OCI-LY7 (cell line): Measurements from ENCODE around the gene BCAN.

Source experiments
- EZH2phosphoT487 ChIP-seq: fragments of 200-600 bp; sonication (generic); IDR thresholded peaks from 2 replicates; pipeline ENCODE4 v1.6.1; 2018; ENCODE audit warnings: low read depth, borderline replicate concordance, mild to moderate bottlenecking, mixed run types, antibody characterized with exemption, low read length, moderate library complexity, mixed read lengths
- TF ChIP-seq, protein P1 (sequence below): fragments of 200-600 bp; sonication (generic); conservative IDR thresholded peaks from 2 replicates; pipeline ENCODE4 v1.5.1; 2014; ENCODE audit warnings: mild to moderate bottlenecking, antibody characterized with exemption, low read length, moderate library complexity, mixed read lengths

DNA sequence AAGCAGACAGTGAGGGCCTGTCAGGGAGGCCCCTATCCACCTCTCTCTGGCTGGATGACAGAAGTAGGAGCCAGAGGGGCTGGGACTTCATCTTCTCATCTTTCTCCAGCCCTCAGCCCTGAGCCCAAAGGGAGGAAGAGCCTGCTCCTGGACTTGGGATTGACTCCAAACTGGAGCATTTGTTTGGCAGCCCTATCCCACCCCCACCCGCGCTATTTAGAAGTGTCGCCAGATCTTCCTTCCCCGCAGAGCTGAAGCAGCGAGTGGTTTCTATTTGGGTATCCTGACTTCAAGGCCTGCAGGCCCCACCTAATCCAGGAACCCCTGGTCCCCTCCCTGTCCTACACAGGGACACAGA, 25.7 kb downstream of the BCAN start:
- TF ChIP-seq, protein P1, sequence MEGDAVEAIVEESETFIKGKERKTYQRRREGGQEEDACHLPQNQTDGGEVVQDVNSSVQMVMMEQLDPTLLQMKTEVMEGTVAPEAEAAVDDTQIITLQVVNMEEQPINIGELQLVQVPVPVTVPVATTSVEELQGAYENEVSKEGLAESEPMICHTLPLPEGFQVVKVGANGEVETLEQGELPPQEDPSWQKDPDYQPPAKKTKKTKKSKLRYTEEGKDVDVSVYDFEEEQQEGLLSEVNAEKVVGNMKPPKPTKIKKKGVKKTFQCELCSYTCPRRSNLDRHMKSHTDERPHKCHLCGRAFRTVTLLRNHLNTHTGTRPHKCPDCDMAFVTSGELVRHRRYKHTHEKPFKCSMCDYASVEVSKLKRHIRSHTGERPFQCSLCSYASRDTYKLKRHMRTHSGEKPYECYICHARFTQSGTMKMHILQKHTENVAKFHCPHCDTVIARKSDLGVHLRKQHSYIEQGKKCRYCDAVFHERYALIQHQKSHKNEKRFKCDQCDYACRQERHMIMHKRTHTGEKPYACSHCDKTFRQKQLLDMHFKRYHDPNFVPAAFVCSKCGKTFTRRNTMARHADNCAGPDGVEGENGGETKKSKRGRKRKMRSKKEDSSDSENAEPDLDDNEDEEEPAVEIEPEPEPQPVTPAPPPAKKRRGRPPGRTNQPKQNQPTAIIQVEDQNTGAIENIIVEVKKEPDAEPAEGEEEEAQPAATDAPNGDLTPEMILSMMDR, result no peak
- TF ChIP-seq EZH2phosphoT487, result no peak
